Panc1 (cell line): ENCODE data around the gene CES4A.

ENCODE experiments used
- CTCF ChIP-seq: fragments of 450-650 bp; IDR thresholded peaks from 2 replicates; pipeline ENCODE4 v1.5.1; 2017; ENCODE audit warnings: mild to moderate bottlenecking
- POLR2AphosphoS5 ChIP-seq: IDR thresholded peaks from 2 replicates; pipeline ENCODE4 v1.6.1; 2012; ENCODE audit warnings: mild to moderate bottlenecking, low read depth, low read length, moderate library complexity
- REST ChIP-seq, 2 experiments: IDR thresholded peaks; 2 replicates each; pipeline ENCODE4 v1.6.1; 2011 to 2012; ENCODE audit warnings: low read depth in 2 of 2, control low read depth in 1 of 2, low read length in 1 of 2, mild to moderate bottlenecking in 1 of 2, moderate library complexity in 1 of 2; ENCODE audit not compliant: insufficient read depth in 1 of 2
- SIN3A ChIP-seq: IDR thresholded peaks from 2 replicates; pipeline ENCODE4 v1.6.1; 2012; ENCODE audit warnings: low read depth, mild to moderate bottlenecking, low read length, moderate library complexity, borderline replicate concordance; ENCODE audit not compliant: insufficient read depth

GRCh38 chr16:66961914-66962313, 26.5 kb upstream of the CES4A start:
- TF ChIP-seq CTCF (no peak), SIN3A (no peak), REST (IDR thresholded peaks at IDR 0.05; ENCODE audit: insufficient read depth in 1 of 2, low read depth in 2 of 2, low read length in 1 of 2) (no peak), POLR2AphosphoS5 (no peak)
